Epithelial cell of proximal tubule (primary cell): ENCODE measurements around the gene ZNF710. TPM values are rescaled to one million over a fixed set of nuclear protein-coding genes. Genes with fewer than 3 reads are reported as not detected.
"Not testable (repeated sequence)": the region's sequence is repeated elsewhere in the genome, so short reads cannot be mapped to it uniquely, and the experiment has no call there.

Experiments
- DNase-seq: peaks from one replicate; pipeline ENCODE4 v3.0.0-alpha.2; 2011; ENCODE audit warnings: low read depth
- H3K4me3 ChIP-seq: 2 replicates; pipeline ENCODE4 v1.5.1; 2011; ENCODE audit warnings: low read depth, mild to moderate bottlenecking, low read length
- CTCF ChIP-seq: conservative IDR thresholded peaks from 2 replicates; pipeline ENCODE4 v1.5.1; 2012; ENCODE audit warnings: low read depth, mild to moderate bottlenecking, low read length
- total RNA-seq: library from RNA; depleted of rRNA; stranded (reverse); fragments of >200 nt; gene quantifications from 2 replicates; pipeline ENCODE4 v1.2.3, GENCODE V29; 2015

The ZNF710 gene
- total RNA-seq, 1 donor from 2014 or later: 11.4 TPM

GRCh38 chr15:89967881-89968280 lies 33.2 kb upstream of the ZNF710 start:
- H3K4me3 ChIP-seq: no peak overlapping the region
- no peak for TF ChIP-seq CTCF
- DNase-seq: no peak

DNA sequence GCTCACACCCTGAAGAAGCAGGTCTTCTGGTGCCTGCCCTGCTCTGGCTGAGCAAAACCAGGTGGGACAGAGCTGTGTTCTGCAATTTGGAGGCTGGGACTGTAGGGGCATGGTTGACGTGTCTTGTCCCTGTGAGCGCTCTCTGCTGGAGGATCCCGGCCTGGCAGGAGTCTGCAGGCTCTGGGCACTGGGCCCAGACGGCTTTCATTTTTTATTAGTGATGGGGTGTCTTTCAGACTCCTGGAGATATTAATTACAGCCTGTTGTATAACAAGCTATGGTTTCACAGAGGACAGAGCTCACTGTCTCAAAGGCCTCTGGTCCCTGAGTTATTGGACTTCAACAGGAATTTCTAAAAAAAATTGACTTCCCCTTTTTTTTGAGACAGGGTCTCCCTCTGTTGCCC lies 29.5 kb upstream of the ZNF710 start:
- peak; percentile 82 for TF ChIP-seq CTCF
- no peak overlapping the region for H3K4me3 ChIP-seq
- DNase-seq: no peak

GRCh38 chr15:89972085-89972484 lies 29.0 kb upstream of the ZNF710 start:
- H3K4me3 ChIP-seq: no peak overlapping the region
- TF ChIP-seq CTCF: no peak
- DNase-seq: no peak

DNA sequence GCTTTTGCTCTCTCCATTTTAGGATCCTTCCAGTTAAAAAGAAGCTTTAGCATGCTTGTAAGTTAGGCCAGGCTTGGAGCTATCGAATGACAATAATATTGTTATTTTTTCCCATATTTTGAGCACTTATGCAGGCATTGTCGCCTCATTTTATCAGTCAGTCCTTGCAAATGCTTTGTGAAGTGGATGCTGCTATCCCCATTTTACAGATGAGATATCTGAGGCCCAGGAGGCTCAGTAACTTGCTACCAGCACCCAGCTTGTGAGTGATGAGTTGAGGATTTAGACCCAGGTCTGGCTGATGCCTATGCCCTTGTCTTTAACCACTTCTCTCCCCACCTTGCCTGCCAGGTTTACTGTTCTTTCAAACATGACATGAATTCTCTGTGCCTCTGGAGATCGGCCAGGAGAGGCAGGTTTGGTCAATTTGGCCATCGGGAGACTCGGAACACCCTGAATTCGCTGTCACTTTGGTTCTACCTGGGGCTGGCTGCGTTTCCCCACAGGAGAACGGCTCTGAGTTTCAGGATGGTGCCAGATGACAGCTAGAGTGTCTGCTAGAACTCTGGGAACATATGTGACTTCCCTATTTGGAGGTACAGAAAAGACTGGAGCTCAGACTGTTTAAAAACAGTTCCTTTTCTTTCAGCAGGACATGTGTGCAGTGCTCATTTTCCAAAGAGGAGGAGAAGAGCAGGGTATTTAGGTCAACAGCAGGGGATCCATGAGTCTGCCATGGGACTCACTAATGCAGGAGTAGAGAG lies 25.5 kb upstream of the ZNF710 start:
- H3K4me3 ChIP-seq: no peak overlapping the region
- DNase-seq: no peak
- no peak for TF ChIP-seq CTCF

DNA sequence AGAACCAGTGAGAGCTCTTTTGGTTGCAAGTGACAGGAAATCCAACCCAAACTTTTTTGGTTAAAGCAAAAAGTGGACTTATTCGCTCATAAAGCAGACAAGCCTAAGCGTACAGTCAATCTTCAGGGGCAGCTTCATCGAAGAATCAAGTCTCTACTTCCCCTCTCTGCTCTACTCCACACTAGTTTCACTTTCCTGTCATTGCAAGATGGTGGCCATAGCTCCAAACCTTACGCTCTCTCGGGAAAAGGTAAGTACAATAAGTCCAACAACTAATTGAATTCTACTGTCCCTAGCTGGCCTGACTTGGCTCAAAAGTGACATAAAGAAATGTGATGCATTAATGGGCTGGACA lies 24.9 kb upstream of the ZNF710 start:
- no peak for TF ChIP-seq CTCF

GRCh38 chr15:89977836-89978235 lies 23.3 kb upstream of the ZNF710 start:
- H3K4me3 ChIP-seq, DNase-seq: not testable (repeated sequence)

More for the DNA sequence above, 24.9 kb upstream of the ZNF710 start:
- no peak for DNase-seq
- no peak overlapping the region for H3K4me3 ChIP-seq

DNA sequence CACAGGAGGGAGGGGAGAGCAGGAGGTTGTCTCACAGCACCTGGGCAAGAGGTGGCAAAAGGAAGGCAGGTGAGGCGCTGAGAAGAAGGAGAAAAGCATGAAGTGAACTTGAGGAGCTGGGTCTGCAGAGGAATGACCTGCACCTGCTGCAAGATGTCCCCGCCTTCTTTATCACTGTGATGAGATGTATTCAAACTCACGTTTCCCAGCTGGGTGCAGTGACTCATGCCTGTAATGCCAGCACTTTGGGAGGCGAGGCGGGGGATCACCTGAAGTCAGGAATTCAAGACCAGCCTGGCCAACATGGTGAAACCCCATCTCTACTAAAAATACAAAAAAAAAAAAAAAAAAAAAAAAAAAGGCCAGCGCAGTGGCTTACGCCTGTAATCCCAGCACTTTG lies 22.2 kb upstream of the ZNF710 start:
- TF ChIP-seq CTCF: no peak
- no peak overlapping the region for H3K4me3 ChIP-seq
- no peak for DNase-seq
